HG02642 (cell line): Measurements from ENCODE around the gene COL12A1.

ENCODE experiments used
- ATAC-seq: cut with Tn5 transposase; IDR thresholded peaks from one replicate; pipeline ENCODE4 v1.9.1; 2021; ENCODE audit warnings: mild to moderate bottlenecking; ENCODE audit not compliant: unreplicated experiment, poor library complexity

COL12A1 gene

GRCh38 chr6:75149240-75149639, 56.6 kb downstream of the COL12A1 start:
- no peak for ATAC-seq

- ATAC-seq: peak; percentile 87
Observed at GRCh38 chr6:75147512-75147911, 58.3 kb downstream of the COL12A1 start.

DNA sequence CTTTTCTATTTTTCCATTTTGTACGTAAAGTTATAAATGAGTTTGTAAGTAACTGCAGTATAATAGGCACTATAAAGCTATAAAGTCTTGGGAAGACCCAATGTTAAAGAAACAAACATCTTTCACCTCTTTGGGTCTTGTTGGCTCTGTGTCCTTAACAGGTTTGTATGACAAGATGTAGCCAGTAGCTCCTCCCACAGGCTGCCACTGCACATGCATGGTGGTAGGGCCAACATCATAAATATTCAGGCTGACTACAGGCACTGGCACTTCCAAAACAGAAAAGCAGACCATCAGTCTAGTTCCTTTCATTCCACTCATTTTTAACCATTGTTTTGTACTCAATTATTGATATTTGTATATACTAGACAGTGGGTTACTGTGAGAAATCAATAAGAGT, 59.9 kb downstream of the COL12A1 start:
- no peak for ATAC-seq

DNA sequence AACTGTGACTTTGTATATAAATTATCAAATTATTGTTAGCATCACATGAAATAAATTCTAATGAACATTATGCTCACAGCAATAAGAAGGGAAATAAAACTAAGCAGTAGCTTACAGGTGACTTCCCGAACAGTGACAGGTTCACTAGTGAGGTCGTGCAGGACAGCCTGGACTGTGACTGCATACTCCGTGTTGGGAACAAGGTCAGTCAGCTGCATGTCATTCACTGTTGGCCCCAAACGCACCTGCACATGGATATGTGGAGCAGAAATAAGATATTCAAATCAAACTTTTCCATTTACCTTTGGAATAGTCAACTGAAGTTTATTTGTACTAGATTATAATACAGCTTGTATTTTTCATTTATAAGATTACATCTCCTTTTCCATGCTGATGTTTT, 60.6 kb downstream of the COL12A1 start:
- no peak for ATAC-seq

- no peak for ATAC-seq
Observed at GRCh38 chr6:75144386-75144785, 61.5 kb downstream of the COL12A1 start.

DNA sequence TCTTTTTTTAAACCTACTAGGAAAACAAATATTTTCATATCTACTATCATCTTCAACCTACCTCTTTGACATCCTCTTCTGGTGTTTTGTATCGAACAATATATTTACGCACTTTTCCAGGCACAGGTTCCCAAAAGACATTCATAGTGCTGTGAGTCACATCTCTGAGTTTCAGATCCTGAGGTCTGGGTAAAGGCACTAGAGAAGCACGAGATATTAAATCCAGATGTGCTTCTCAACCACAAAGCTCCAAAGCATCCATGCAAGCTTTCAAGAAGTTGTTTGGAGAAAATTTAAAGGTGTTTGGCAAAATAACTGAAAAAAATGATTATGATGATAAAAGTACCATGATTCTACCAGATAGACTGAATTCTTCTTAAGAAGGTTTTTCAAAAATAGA, 62.7 kb downstream of the COL12A1 start:
- no peak for ATAC-seq

GRCh38 chr6:75142721-75143120, 63.1 kb downstream of the COL12A1 start:
- no peak for ATAC-seq

- ATAC-seq: no peak
Observed at GRCh38 chr6:75135876-75136275, 70.0 kb downstream of the COL12A1 start.

DNA sequence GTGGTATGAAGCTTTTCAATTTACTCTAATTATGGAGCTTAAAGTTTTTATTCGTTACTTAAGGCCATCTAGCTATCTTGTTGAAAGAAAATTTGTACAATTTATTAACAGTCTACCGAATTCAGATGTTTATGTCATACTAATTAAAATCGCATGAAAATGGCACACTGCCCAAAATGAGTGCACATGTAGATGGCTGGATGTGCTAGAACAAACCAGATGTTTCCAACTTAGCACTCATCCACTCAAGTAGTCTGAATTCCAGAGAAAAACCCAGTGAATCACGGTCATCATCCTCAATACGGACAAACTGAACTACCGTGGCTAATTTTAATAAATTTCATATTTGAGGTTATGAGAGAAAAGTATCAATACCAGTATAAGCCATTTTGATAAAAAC, 70.4 kb downstream of the COL12A1 start:
- ATAC-seq: no peak

DNA sequence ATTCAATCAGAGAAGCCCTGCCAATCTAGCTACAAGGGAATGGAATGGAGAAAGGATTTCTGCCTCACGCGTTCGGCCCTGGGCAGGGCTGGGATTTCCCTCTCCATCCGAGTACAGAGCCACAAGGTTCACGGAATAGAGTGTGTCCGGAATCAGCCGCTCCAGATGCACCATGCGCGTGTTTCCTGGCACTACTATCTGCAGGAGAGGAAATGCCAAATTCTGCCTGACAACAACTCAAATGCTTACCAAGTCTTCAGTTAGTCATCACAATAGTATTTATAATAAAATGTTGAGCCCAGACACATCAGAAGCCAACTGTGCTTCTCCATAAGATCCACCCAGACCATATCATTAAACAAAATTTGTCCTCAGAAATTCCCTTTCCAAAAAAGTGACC, 75.1 kb downstream of the COL12A1 start:
- ATAC-seq: no peak

DNA sequence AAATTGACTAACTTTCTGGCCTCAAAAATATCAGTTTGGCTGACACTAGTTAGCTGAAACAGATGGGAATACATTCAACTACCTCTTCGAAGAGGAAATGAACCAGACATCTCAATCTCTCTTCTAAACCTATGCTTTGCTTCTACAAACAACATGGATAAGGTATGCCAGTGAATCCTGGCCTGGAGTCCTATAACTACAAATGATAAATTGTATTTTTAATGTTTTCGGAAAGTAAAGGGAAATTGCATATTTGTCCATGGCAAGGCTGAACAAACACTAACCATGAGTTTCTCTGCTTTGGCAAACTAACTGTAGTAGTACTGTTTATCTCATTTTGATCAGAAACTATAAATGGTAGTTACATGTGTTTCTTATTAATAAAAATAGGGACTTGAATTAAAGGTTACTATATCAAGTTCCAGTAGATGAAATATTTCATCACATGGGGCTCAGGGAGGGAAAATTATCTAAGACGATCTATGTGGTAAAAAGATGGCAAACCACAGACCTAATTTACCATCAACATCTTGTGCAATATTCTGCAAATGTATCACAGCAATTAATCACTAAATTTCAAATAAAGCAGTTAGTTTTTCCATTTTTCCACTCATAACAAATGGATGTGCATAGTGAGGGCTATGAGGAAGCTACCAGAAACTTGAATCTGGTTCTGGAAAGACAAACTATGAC, 76.8 kb downstream of the COL12A1 start:
- no peak for ATAC-seq

GRCh38 chr6:75126518-75126917, 79.3 kb downstream of the COL12A1 start:
- ATAC-seq: no peak

GRCh38 chr6:75124983-75125382, 80.9 kb downstream of the COL12A1 start:
- no peak for ATAC-seq

DNA sequence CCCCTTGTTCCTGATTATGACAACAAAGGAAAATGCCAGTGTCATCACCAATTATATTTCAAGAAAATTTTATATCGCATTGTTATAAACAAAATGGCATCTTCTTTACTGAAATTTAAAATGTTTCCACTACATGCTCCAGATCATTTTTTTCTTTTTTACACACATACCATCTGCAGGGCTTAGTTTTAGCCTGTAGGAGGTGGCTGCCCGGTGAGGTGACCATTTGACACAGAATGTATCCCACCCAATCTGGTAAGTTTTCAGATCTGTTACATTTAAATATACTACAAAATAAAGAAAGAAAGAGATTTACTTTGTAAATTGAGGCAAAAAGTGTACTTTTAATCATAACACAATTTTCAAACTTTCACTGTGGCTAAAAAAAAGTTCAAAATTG, 81.8 kb downstream of the COL12A1 start:
- no peak for ATAC-seq

DNA sequence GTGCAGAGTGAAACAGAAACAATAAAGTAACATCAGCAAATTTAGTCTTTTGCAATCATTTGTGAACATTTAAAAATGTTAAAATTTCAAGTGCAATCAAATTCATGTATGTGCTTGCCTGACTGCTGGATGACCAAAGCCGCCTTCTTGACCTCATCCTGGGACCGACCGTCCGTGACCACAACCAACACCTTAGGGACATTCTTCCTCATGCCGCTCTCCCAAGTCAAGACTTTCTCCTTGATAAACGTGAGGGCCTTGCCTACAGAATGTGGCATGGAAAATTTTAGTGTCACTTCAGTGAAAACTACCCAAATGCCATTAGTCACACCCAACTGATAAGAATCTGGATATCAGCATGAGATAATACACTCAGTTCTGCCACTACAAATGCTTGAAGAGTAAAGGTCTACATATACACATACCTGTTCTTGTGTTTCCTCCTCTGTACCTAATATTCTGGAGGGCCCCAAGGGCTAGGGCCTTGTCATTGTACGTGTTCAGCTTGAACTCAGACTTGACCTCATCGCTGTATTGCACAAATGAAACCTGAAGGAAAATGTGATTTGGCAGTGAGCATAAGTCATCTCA, 86.8 kb downstream of the COL12A1 start:
- ATAC-seq: no peak

DNA sequence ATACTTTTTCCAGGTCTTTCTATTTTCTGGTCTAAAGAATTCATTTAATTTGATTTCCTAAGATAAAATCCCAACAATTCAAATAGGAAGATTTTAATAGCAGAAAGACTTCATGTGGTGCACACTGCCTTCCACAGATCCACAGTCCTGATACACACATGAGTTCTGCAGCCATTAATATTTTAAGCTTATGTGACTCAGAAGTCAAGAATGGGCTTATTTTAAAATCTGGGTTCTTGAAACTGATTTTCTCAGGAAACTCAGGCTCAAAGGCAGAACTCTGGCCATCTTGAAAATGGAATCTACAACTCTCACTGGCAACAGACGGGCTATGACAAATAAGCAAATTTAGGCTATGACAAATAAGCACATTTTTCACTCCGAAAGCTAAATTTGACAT, 88.2 kb downstream of the COL12A1 start:
- ATAC-seq: no peak

DNA sequence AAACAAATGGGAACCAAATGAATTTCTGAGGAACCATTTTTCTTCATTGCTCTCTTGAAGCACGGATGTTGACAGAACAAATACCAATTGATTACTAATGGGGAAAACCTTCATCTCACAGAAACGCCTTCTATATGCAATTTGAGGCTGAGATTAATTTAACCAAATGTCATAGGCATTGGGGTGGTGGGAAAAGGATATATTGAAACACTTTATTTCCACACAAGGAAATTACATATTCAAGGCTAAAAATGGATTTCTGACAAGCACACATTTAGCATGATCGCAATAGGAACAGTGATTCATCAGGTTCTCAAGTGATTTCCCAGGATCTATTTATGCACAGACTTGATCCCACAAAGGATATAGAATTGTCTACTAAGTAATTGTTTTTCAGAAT, 88.9 kb downstream of the COL12A1 start:
- ATAC-seq: no peak

DNA sequence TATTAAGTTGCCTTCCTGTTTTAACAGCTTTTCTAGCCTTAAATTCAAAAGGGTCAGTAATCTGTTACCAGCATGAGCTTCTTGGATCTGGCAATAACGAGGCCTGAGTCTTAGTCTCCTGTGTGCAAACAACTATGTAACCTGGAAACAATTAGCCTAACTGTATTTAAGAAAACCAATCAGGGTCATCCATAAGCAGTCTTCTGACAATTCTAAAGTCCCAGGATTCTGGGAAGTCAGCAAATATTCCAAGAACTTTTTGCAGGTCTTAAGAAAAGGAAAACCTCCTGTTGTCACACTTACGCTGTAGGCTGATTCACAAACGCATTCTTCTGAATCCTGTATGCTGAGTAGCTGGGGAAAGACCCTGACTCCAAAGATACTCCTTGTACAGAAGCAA, 90.4 kb downstream of the COL12A1 start:
- no peak for ATAC-seq

DNA sequence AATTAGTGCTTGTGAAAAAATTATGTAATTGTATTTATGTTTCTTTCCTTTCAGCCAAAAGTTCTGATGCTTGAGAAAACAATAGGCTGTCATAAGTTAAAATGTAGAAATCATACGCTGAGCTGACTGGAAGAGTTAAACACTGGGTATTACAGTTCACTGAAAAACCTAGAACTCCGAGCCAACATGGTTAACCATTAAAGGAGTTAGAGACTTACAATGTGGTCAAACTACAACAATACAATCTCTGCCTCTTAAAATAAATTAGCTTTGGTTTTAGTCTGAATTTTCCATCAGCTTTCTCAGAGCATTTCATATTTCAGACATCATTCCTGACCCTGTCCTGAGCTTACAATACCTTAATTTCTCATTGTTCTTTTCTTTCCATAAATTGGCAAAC, 91.0 kb downstream of the COL12A1 start:
- ATAC-seq: no peak

- no peak for ATAC-seq
Observed at GRCh38 chr6:75114195-75114594, 91.7 kb downstream of the COL12A1 start.

GRCh38 chr6:75113446-75113845, 92.4 kb downstream of the COL12A1 start:
- no peak for ATAC-seq

GRCh38 chr6:75109765-75110164, 96.1 kb downstream of the COL12A1 start:
- ATAC-seq: no peak
